GM12891 (cell line): ENCODE results near the gene SPINT2.

Source experiments
- DNase-seq: peaks from one replicate; pipeline ENCODE4 v3.0.0; 2011; ENCODE audit warnings: low spot score; ENCODE audit not compliant: insufficient read length
- FAIRE-seq: peaks from 2 replicates; lab custom pipeline; 2011; peaks lifted over from hg19 to GRCh38; lab: Jason Lieb, UNC
- PAX5 ChIP-seq: IDR thresholded peaks from 2 replicates; pipeline ENCODE4 v1.6.1; 2011; ENCODE audit warnings: low read length, moderate library complexity, mild to moderate bottlenecking; ENCODE audit not compliant: insufficient read depth, severe bottlenecking
- POLR2A ChIP-seq: IDR thresholded peaks from 2 replicates; pipeline ENCODE4 v1.6.1; 2011; ENCODE audit warnings: low read depth, low read length, control low read depth
- POLR2AphosphoS5 ChIP-seq: IDR thresholded peaks from 2 replicates; pipeline ENCODE4 v1.6.1; 2011; ENCODE audit warnings: low read depth, low read length, control low read depth
- POU2F2 ChIP-seq: IDR thresholded peaks from 2 replicates; pipeline ENCODE4 v1.6.1; 2011; ENCODE audit warnings: low read depth, mild to moderate bottlenecking, control low read depth, low read length, moderate library complexity
- SPI1 ChIP-seq: IDR thresholded peaks from 2 replicates; pipeline ENCODE4 v1.6.1; 2011; ENCODE audit warnings: low read depth, low read length, control low read depth
- TAF1 ChIP-seq: IDR thresholded peaks from 2 replicates; pipeline ENCODE4 v1.6.1; 2011; ENCODE audit warnings: low read depth, low read length, control low read depth

The SPINT2 gene

DNA sequence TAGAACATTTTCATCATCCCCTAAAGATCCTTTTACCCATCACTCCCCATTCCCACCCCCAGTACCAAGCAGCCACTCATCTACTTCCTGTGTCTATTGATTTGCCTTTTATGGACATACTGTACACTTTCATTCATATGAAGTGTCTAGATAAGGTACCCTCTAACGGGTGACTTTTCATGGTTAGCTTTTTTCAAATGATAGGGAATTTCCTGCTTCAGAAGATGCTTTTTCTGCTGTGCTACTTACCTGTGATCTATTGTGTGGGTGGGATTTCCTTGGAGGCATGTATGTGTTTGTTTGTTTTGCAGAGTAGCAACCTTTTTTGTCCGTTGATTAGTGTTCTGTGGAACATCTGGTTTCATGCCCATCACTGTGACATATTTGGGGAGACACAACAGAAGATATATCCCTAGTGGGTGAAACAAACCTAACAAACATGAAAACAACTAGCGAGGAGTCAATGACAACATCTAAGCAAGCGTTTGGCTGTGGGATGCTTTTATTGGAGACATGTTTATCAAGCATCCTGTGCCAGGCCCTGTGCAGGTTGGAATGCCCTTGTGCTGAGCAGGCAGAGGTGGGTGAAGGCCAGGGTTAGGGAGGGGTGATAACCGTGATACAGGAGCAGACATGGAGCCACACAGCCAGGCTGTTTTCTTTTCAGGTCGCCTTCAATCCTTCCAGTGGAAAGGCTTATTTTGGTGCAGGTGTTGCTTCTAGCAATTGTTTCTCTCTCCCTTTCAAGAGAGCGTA is 17.6 kb downstream of the SPINT2 start:
- no peak for FAIRE-seq
- no peak for TF ChIP-seq POU2F2
- TF ChIP-seq SPI1 = no peak
- no peak for TF ChIP-seq POLR2A
- TF ChIP-seq TAF1 = no peak
- TF ChIP-seq PAX5 = no peak
- TF ChIP-seq POLR2AphosphoS5 = no peak
- DNase-seq = no peak

GRCh38 chr19:38283271-38283670 is 18.9 kb downstream of the SPINT2 start:
- DNase-seq (no peak), FAIRE-seq (no peak)
- no peak for TF ChIP-seq POLR2AphosphoS5
- no peak for TF ChIP-seq PAX5
- TF ChIP-seq SPI1 = no peak
- TF ChIP-seq POU2F2 = no peak
- TF ChIP-seq POLR2A = no peak
- no peak for TF ChIP-seq TAF1

DNA sequence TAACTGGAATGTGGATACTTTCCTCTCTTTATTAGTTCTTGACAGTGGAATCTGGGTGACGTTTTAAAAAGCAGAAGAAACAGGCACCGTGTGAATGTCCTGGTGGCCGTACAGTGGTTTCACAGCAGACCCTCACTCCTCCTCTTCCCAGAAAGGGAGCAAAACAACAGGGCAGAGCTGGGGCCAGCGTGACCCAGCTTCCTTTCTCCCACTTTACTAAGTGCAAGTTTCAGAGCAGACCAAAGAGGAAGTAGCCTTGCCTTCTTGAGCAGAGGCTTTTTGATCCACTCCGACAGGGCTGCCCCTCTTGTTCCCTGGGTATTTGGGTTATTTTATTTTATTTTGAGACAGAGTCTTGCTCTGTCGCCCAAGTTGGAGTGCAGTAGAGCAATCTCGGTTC is 20.0 kb downstream of the SPINT2 start:
- DNase-seq (no peak), FAIRE-seq (peak; percentile 84)
- peak; percentile 65 for TF ChIP-seq SPI1
- TF ChIP-seq POU2F2 = no peak

DNA sequence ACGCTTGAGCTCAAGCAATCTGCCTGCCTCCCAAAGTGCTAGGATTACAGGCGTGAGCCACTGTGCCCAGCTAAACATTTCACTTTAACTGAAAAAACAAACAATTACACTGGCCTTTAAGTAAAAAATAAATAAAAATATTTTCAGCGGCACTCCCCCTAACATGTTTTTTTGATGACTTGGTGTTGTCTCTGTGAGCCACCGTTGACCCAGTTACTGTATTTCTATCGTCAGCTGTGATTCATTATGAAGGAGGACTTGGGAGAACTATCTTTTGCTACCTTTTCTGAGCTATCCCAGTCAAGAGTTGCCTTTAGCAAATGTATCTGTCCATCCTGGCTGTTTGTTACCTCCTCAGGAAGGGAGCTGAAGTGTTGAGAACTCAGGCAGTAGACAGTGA is 21.2 kb downstream of the SPINT2 start:
- FAIRE-seq = no peak
- no peak for DNase-seq
- TF ChIP-seq POLR2A (no peak), TAF1 (no peak), POU2F2 (no peak), SPI1 (no peak), PAX5 (no peak), POLR2AphosphoS5 (no peak)

- DNase-seq = no peak
- FAIRE-seq = no peak
- TF ChIP-seq POU2F2 (no peak), POLR2AphosphoS5 (no peak), TAF1 (no peak), POLR2A (no peak), SPI1 (no peak), PAX5 (no peak)
Observed at GRCh38 chr19:38287604-38288003, 23.2 kb downstream of the SPINT2 start.

DNA sequence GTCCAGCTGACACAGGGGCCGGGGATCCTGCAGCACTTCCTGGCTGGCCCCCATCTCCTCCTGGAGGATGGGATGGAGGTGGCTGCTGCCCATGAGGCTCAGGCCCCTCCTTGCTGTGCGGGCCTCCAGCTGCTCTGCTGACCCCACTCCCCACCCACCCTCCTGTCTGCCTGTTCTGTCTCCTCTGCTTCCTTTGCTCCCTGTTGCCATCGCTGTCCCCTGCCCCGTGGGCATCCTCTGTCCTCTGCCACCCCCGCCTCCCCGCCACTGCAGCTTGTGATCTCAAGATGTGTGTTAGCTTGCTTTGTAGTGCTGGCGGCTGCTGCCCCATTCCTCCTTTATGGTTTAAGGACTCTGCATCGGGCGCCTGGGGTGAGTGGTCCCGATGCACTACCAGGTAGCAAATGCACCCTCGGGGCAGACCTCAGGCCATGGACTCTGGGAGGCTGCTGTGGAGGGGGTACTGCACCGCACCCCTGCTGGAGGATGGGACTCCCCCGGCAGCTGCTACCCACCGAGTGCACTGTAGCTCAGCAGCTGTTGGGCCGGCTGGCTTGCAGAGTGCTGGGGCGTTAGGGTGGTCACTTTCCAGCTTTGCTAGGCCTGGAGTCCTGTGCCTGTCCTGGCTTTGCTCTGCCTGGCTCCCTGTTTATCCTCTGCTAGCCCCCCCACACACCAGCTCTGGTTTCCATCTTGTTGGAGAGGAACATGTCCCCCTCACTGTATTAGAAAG is 23.9 kb downstream of the SPINT2 start:
- DNase-seq = no peak
- TF ChIP-seq POLR2AphosphoS5 = no peak
- no peak for TF ChIP-seq PAX5
- TF ChIP-seq POU2F2 = no peak
- no peak for TF ChIP-seq SPI1
- FAIRE-seq = no peak

GRCh38 chr19:38289955-38290354 is 25.6 kb downstream of the SPINT2 start:
- TF ChIP-seq SPI1 (no peak), POU2F2 (no peak), POLR2A (no peak), PAX5 (no peak), TAF1 (no peak), POLR2AphosphoS5 (no peak)
- FAIRE-seq (no peak), DNase-seq (no peak)

DNA sequence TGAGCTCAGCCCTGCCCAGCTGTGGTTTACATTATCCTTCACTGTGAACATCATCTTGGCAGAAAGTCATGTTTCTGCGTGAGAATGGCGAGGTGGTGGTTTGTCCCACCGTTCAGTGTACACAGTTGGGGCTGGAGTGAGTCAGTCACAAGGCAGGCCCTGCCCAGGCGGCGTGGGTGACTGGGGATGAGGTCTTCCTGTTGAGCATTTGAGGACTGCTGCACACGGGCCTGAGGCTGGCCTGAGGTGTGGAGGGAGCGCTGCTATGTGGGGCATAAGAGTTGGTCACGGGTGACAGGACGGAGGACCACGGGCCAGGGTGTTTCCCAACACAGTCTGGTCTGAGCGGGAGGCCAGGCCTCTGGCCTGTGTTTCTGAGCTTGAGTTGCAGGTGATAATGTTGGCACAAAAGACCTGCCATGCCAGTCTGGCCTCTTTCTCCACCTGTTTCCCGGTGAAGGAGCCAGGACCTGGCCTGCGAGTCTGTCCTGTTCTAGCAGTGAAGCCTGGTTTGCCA is 26.3 kb downstream of the SPINT2 start:
- TF ChIP-seq SPI1 = no peak
- no peak for TF ChIP-seq POLR2A
- no peak for TF ChIP-seq PAX5
- TF ChIP-seq POLR2AphosphoS5 = no peak
- TF ChIP-seq TAF1 = no peak
- TF ChIP-seq POU2F2 = no peak
- FAIRE-seq (no peak), DNase-seq (no peak)

GRCh38 chr19:38291855-38292254 is 27.5 kb downstream of the SPINT2 start:
- DNase-seq (no peak), FAIRE-seq (no peak)
- TF ChIP-seq POLR2AphosphoS5 (no peak), POLR2A (no peak), POU2F2 (no peak), TAF1 (no peak), SPI1 (no peak)
